Coronary artery (tissue), 2 donors: ENCODE results near the gene AKAP9.

ENCODE experiments used
- DNase-seq: peaks from one replicate; pipeline ENCODE4 v3.0.0-alpha.2; 2017; ENCODE audit warnings: low spot score
- H3K27ac ChIP-seq, 2 donors: fragments of 200-600 bp; sonication (generic); one replicate each; pipeline ENCODE4 v1.5.1; 2016 to 2019
- H3K4me3 ChIP-seq: fragments of 200-600 bp; sonication (generic); 2 replicates; pipeline ENCODE4 v1.5.1; 2016; ENCODE audit warnings: mild to moderate bottlenecking, moderate library complexity
- TF ChIP-seq, protein P1 (sequence below): fragments of 200-600 bp; sonication (generic); IDR thresholded peaks from one replicate; pipeline ENCODE4 v1.5.1; 2019; ENCODE audit warnings: antibody characterized with exemption

The AKAP9 gene

GRCh38 chr7:92149736-92150239 is 209.1 kb downstream of the AKAP9 start:
- TF ChIP-seq, protein P1, sequence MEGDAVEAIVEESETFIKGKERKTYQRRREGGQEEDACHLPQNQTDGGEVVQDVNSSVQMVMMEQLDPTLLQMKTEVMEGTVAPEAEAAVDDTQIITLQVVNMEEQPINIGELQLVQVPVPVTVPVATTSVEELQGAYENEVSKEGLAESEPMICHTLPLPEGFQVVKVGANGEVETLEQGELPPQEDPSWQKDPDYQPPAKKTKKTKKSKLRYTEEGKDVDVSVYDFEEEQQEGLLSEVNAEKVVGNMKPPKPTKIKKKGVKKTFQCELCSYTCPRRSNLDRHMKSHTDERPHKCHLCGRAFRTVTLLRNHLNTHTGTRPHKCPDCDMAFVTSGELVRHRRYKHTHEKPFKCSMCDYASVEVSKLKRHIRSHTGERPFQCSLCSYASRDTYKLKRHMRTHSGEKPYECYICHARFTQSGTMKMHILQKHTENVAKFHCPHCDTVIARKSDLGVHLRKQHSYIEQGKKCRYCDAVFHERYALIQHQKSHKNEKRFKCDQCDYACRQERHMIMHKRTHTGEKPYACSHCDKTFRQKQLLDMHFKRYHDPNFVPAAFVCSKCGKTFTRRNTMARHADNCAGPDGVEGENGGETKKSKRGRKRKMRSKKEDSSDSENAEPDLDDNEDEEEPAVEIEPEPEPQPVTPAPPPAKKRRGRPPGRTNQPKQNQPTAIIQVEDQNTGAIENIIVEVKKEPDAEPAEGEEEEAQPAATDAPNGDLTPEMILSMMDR, result no peak
- Histone ChIP-seq H3K4me3 (no peak overlapping the region), H3K27ac (no peak overlapping the region)
- no peak for DNase-seq

- Histone ChIP-seq H3K27ac (no peak overlapping the region), H3K4me3 (no peak overlapping the region)
- DNase-seq, result no peak
- TF ChIP-seq, protein P1, result no peak
Observed at GRCh38 chr7:92150450-92151017, 209.9 kb downstream of the AKAP9 start.

GRCh38 chr7:92155108-92155739 is 214.6 kb downstream of the AKAP9 start:
- no peak overlapping the region for H3K27ac ChIP-seq
- TF ChIP-seq, protein P1, result no peak
- DNase-seq, result no peak
- H3K4me3 ChIP-seq, result no peak overlapping the region

DNA sequence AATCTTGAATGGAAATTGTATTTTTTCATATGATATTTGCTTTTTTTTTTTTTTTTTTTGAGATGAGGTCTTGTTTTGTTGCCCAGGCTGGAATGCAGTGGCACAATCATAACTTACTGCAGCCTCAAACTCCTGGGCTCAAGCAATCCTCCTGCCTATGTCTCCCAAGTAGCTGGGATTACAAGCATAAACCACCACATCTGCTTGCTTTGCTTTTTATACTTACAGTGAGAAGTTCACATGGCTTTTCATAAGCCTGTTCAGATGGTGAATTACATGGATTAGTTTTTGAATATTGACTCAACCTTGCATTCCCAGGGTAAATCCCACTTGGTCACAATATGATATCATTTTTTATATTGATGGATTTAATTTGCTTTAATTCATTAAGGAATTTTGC is 216.3 kb downstream of the AKAP9 start:
- H3K27ac ChIP-seq, result no peak overlapping the region

DNA sequence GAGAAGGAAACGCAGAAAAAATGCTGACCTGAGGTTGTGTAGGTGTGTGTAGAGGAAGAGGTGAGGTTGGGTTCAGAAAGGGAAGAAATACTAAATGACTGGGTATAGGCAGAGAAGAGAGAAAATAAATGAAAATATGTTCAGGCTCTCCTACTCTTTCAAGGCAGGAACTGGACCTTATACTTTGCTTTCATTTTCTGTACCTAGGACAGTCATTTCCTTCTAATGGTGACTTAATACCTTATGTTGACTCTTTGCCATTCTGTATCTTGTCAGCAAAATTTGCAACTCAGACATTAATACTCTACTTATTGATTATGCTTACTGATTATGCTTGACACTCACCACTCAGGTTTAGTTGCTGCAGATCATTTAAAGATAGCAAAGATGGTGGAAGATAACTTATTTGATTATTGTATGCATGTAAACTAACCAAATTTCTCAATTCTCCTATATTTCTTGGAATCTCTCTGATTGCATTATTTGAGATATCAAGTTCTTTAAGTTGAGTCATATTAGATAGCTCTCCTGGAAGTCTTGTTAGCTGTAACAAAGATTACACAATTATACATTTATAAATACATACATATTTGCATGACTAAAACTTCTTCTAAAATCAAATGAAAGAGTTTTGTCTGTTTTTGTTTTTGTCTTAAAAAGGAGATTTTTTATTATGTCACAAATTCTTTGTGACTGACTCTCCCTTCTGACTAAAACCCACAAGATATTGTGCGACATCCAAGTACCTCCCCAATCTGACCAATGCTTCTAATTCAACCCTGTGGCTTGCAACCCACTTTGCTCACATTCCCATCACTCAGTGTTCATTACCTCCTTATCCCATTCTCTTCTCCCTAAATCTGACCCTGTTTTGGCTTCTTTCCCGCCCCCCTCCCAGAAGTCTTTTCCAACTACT is 218.3 kb downstream of the AKAP9 start:
- TF ChIP-seq, protein P1, result no peak
- no peak overlapping the region for H3K4me3 ChIP-seq
- no peak overlapping the region for H3K27ac ChIP-seq
- no peak for DNase-seq

More for the DNA sequence above, 216.3 kb downstream of the AKAP9 start:
- TF ChIP-seq, protein P1, result no peak
- no peak for DNase-seq
- H3K4me3 ChIP-seq, result no peak overlapping the region
